A549 (cell line): Measurements from ENCODE around the gene HNF1B. TPM values are rescaled to one million over a fixed set of nuclear protein-coding genes. Genes with fewer than 3 reads are reported as not detected.

Source experiments
- ATAC-seq, 2 experiments: fragments of 200-7000 bp in 1 of 2; fragments of >200 bp in 1 of 2; cut with Nextera tagmentation in 1 of 2; cut with Tn5 transposase in 1 of 2; 3 replicates each; pipeline versions ENCODE4 v1.8.0 to v1.9.1; 2018 to 2020; ENCODE audit warnings: mild to moderate bottlenecking in 1 of 2, moderate library complexity in 1 of 2
- CTCF ChIA-PET: fragments of 300-600 bp; sonication (Branson Sonifier 250); formaldehyde crosslinking; extraction: SDS; loops from one replicate; lab custom pipeline; 2021; ENCODE audit warnings: antibody characterized with exemption, inconsistent platforms; lab: Yijun Ruan, JAX
- POLR2A ChIA-PET: fragments of 350-600 bp; formaldehyde crosslinking; extraction: SDS; loops from one replicate; lab custom pipeline; 2021; ENCODE audit warnings: antibody characterized with exemption, inconsistent platforms; lab: Yijun Ruan, JAX
- DNase-seq, 2 experiments: peaks; one replicate each; pipeline versions ENCODE4 v3.0.0 to v3.0.0-alpha.2; 2011 to 2016; ENCODE audit warnings: low read depth in 1 of 2, low spot score in 1 of 2
- FAIRE-seq: peaks from 2 replicates; lab custom pipeline; 2011; peaks lifted over from hg19 to GRCh38; lab: Jason Lieb, UNC
- H3K27ac ChIP-seq, 2 experiments: fragments of >200 bp; sonication (Bioruptor Twin); formaldehyde crosslinking; 3 replicates each; pipeline ENCODE4 v1.5.1; 2016 to 2017
- H3K4me1 ChIP-seq: fragments of >200 bp; sonication (Bioruptor Twin); formaldehyde crosslinking; 3 replicates; pipeline ENCODE4 v1.6.1; 2016
- H3K4me2 ChIP-seq: fragments of >200 bp; sonication (Bioruptor Twin); formaldehyde crosslinking; 3 replicates; pipeline ENCODE4 v1.6.1; 2016
- H3K4me3 ChIP-seq: fragments of >200 bp; sonication (Bioruptor Twin); formaldehyde crosslinking; 3 replicates; pipeline ENCODE4 v1.5.1; 2016
- H3K9me3 ChIP-seq: fragments of >200 bp; sonication (Bioruptor Twin); formaldehyde crosslinking; 3 replicates; pipeline ENCODE4 v1.6.1; 2016
- CBX2 ChIP-seq: fragments of 200-600 bp; sonication (generic); IDR thresholded peaks from 2 replicates; pipeline ENCODE4 v1.6.1; 2016; ENCODE audit warnings: low read depth, mild to moderate bottlenecking, borderline replicate concordance
- CHD4 ChIP-seq: fragments of 200-600 bp; sonication (generic); IDR thresholded peaks from 2 replicates; pipeline ENCODE4 v1.6.1; 2016; ENCODE audit warnings: antibody characterized with exemption, mild to moderate bottlenecking, borderline replicate concordance
- EHF ChIP-seq: fragments of 250-450 bp; sonication (Bioruptor Pico); IDR thresholded peaks from 2 replicates; pipeline ENCODE4 v1.5.0; 2020; ENCODE audit warnings: mild to moderate bottlenecking
- FOSL2 ChIP-seq, 2 experiments: fragments of 450-650 bp in 1 of 2; fragments of >200 bp in 1 of 2; sonication (Bioruptor Twin) in 1 of 2; formaldehyde crosslinking; IDR thresholded peaks; 2 replicates each; pipeline versions ENCODE4 v1.5.0 to v1.6.1; 2016 to 2020; ENCODE audit warnings: mild to moderate bottlenecking in 1 of 2, moderate library complexity in 1 of 2
- GATA3 ChIP-seq: IDR thresholded peaks from 2 replicates; pipeline ENCODE4 v1.6.1; 2012; ENCODE audit warnings: borderline replicate concordance
- HOXB5 ChIP-seq: fragments of 250-450 bp; sonication (Bioruptor Pico); IDR thresholded peaks from 2 replicates; pipeline ENCODE4 v1.5.0; 2020; ENCODE audit warnings: mild to moderate bottlenecking, moderate library complexity
- JUN ChIP-seq, 2 experiments: fragments of >200 bp; sonication (Bioruptor Twin); formaldehyde crosslinking; IDR thresholded peaks; 2 replicates in 1 of 2; 3 replicates in 1 of 2; pipeline ENCODE4 v1.6.1; 2016 to 2017
- JUNB ChIP-seq: fragments of >200 bp; sonication (Bioruptor Twin); formaldehyde crosslinking; IDR thresholded peaks from 2 replicates; pipeline ENCODE4 v1.6.1; 2016
- KDM5A ChIP-seq: fragments of 200-600 bp; sonication (generic); IDR thresholded peaks from 2 replicates; pipeline ENCODE4 v1.6.1; 2016; ENCODE audit warnings: antibody characterized with exemption, mild to moderate bottlenecking
- MAZ ChIP-seq: fragments of 150-350 bp; IDR thresholded peaks from 2 replicates; pipeline ENCODE4 v1.6.1; 2014; ENCODE audit warnings: antibody characterized with exemption, low read depth, low read length, borderline replicate concordance
- NR3C1 ChIP-seq: fragments of >200 bp; sonication (Bioruptor Twin); formaldehyde crosslinking; IDR thresholded peaks from 3 replicates; pipeline ENCODE4 v1.6.1; 2017
- POLR2A ChIP-seq: IDR thresholded peaks from 2 replicates; pipeline ENCODE4 v1.6.1; 2012; ENCODE audit warnings: mild to moderate bottlenecking, low read length
- RARB ChIP-seq: fragments of 250-450 bp; sonication (Bioruptor Pico); IDR thresholded peaks from 2 replicates; pipeline ENCODE4 v1.8.0; 2021; ENCODE audit warnings: mild to moderate bottlenecking, moderate library complexity
- RCOR1 ChIP-seq: fragments of 150-350 bp; IDR thresholded peaks from 2 replicates; pipeline ENCODE4 v1.6.1; 2014; ENCODE audit warnings: antibody characterized with exemption, low read length, low read depth
- RNF2 ChIP-seq: fragments of 200-600 bp; sonication (generic); IDR thresholded peaks from 2 replicates; pipeline ENCODE4 v1.6.1; 2016; ENCODE audit warnings: low read depth, mild to moderate bottlenecking, antibody characterized with exemption, moderate library complexity, borderline replicate concordance
- ZC3H11A ChIP-seq: fragments of 450-650 bp; IDR thresholded peaks from 2 replicates; pipeline ENCODE4 v1.6.1; 2014; ENCODE audit warnings: antibody characterized with exemption, mild to moderate bottlenecking
- ZSCAN20 ChIP-seq: fragments of 250-450 bp; sonication (Bioruptor Pico); IDR thresholded peaks from 2 replicates; pipeline ENCODE4 v1.8.0; 2022; ENCODE audit warnings: mild to moderate bottlenecking, moderate library complexity
- WGBS: methylation state at CpG from one replicate; pipeline ENCODE4 v1.1.6; 2017; ENCODE audit errors: missing lambda C conversion rate; 5-methylcytosine and 5-hydroxymethylcytosine counted together
- polyA plus RNA-seq, 4 experiments: library from polyadenylated mRNA; depleted of rRNA in 3 of 4; stranded (reverse); fragments of >200 nt; fragmentation: RNase III in 1 of 4; extraction: RNeasy Plus Mini Kit Qiagen cat#74134 plus additional on column Dnase treatment in 1 of 4; gene quantifications; 2 replicates in 3 of 4; 3 replicates in 1 of 4; pipeline ENCODE4 v1.2.3, GENCODE V29; 2011 to 2017
- TF ChIP-seq, protein P1 (sequence below): fragments of >200 bp; sonication (Bioruptor Twin); formaldehyde crosslinking; IDR thresholded peaks from 3 replicates; pipeline ENCODE4 v1.5.1; 2016
- TF ChIP-seq, protein P2 (sequence below): IDR thresholded peaks from 2 replicates; pipeline ENCODE4 v1.6.1; 2012
- TF ChIP-seq, protein P3 (sequence below): IDR thresholded peaks from 2 replicates; pipeline ENCODE4 v1.6.1; 2012
- TF ChIP-seq, protein P4 (sequence below): fragments of 200-600 bp; sonication (generic); IDR thresholded peaks from 2 replicates; pipeline ENCODE4 v1.6.1; 2016; ENCODE audit warnings: antibody characterized with exemption, mild to moderate bottlenecking, moderate library complexity
- TF ChIP-seq, protein P5 (sequence below): fragments of 250-450 bp; sonication (Bioruptor Pico); IDR thresholded peaks from 2 replicates; pipeline ENCODE4 v1.5.0; 2021; ENCODE audit warnings: mild to moderate bottlenecking, moderate library complexity, borderline replicate concordance

HNF1B gene
- polyA plus RNA-seq, 2 of the 4 experiments (the other 2 are of a cell fraction): 13.3 to 21.3 TPM

DNA sequence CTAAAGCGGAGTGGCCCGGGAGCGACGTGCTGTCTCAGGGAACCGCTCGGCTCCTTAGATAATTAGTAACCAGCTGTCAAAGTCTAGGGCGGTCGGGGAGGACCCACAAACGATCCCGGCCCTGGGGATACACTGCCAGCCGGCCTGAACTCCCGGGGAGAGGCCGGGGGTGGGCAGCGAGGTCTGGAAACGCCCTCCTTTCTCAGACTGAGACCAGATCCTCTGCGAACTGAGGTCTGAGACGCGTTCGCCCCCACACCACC lies 1.3 kb downstream of the HNF1B start:
- H3K4me3 ChIP-seq: peak overlapping the region; percentile 67
- peak overlapping the region; percentile 81 to 94 for H3K27ac ChIP-seq
- peak overlapping the region; percentile 90 for H3K4me2 ChIP-seq
- under 1% methylated on average over 19 of the region's 19 CpGs for WGBS
- FAIRE-seq (no peak), ATAC-seq (peak; percentile 38 to 67), DNase-seq (peak; percentile 88 to 91)
- H3K4me1 ChIP-seq: peaks cover 40% of the 10 kb centered on the region
- TF ChIP-seq JUNB (no peak), CHD4 (no peak), CBX2 (no peak), RNF2 (no peak), MAZ (no peak), POLR2A (peak; percentile 25; the same call in 1 of the 2 replicates), JUN (IDR thresholded peaks at IDR 0.05) (peak in 1 of 2 experiments; percentile 20; a peak in 1 of 5 replicates), HOXB5 (peak; percentile 34; the same call in 1 of the 2 replicates), NR3C1 (no peak), ZC3H11A (no peak)
- TF ChIP-seq, protein P1, sequence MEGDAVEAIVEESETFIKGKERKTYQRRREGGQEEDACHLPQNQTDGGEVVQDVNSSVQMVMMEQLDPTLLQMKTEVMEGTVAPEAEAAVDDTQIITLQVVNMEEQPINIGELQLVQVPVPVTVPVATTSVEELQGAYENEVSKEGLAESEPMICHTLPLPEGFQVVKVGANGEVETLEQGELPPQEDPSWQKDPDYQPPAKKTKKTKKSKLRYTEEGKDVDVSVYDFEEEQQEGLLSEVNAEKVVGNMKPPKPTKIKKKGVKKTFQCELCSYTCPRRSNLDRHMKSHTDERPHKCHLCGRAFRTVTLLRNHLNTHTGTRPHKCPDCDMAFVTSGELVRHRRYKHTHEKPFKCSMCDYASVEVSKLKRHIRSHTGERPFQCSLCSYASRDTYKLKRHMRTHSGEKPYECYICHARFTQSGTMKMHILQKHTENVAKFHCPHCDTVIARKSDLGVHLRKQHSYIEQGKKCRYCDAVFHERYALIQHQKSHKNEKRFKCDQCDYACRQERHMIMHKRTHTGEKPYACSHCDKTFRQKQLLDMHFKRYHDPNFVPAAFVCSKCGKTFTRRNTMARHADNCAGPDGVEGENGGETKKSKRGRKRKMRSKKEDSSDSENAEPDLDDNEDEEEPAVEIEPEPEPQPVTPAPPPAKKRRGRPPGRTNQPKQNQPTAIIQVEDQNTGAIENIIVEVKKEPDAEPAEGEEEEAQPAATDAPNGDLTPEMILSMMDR: no peak
- TF ChIP-seq, protein P2, sequence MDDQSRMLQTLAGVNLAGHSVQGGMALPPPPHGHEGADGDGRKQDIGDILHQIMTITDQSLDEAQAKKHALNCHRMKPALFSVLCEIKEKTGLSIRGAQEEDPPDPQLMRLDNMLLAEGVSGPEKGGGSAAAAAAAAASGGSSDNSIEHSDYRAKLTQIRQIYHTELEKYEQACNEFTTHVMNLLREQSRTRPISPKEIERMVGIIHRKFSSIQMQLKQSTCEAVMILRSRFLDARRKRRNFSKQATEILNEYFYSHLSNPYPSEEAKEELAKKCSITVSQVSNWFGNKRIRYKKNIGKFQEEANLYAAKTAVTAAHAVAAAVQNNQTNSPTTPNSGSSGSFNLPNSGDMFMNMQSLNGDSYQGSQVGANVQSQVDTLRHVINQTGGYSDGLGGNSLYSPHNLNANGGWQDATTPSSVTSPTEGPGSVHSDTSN: peak; percentile 48; the same call in 1 of the 2 replicates
- TF ChIP-seq, protein P3, sequence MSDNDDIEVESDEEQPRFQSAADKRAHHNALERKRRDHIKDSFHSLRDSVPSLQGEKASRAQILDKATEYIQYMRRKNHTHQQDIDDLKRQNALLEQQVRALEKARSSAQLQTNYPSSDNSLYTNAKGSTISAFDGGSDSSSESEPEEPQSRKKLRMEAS: no peak
- TF ChIP-seq, protein P4, sequence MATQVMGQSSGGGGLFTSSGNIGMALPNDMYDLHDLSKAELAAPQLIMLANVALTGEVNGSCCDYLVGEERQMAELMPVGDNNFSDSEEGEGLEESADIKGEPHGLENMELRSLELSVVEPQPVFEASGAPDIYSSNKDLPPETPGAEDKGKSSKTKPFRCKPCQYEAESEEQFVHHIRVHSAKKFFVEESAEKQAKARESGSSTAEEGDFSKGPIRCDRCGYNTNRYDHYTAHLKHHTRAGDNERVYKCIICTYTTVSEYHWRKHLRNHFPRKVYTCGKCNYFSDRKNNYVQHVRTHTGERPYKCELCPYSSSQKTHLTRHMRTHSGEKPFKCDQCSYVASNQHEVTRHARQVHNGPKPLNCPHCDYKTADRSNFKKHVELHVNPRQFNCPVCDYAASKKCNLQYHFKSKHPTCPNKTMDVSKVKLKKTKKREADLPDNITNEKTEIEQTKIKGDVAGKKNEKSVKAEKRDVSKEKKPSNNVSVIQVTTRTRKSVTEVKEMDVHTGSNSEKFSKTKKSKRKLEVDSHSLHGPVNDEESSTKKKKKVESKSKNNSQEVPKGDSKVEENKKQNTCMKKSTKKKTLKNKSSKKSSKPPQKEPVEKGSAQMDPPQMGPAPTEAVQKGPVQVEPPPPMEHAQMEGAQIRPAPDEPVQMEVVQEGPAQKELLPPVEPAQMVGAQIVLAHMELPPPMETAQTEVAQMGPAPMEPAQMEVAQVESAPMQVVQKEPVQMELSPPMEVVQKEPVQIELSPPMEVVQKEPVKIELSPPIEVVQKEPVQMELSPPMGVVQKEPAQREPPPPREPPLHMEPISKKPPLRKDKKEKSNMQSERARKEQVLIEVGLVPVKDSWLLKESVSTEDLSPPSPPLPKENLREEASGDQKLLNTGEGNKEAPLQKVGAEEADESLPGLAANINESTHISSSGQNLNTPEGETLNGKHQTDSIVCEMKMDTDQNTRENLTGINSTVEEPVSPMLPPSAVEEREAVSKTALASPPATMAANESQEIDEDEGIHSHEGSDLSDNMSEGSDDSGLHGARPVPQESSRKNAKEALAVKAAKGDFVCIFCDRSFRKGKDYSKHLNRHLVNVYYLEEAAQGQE: no peak
- ChIA-PET POLR2A (interaction anchor here (1.8 to 2.7 kb wide), 2 partner anchors 44 to 72 kb away, joined by 6 to 20 read pairs; no protein-coding TSS in a partner anchor), CTCF (interaction anchor here (0.6 to 6.6 kb wide), 12 partner anchors 10 to 105 kb away, joined by 3 to 137 read pairs (median 17); no protein-coding TSS in a partner anchor)
- no peaks in the 10 kb centered on the region for H3K9me3 ChIP-seq

DNA sequence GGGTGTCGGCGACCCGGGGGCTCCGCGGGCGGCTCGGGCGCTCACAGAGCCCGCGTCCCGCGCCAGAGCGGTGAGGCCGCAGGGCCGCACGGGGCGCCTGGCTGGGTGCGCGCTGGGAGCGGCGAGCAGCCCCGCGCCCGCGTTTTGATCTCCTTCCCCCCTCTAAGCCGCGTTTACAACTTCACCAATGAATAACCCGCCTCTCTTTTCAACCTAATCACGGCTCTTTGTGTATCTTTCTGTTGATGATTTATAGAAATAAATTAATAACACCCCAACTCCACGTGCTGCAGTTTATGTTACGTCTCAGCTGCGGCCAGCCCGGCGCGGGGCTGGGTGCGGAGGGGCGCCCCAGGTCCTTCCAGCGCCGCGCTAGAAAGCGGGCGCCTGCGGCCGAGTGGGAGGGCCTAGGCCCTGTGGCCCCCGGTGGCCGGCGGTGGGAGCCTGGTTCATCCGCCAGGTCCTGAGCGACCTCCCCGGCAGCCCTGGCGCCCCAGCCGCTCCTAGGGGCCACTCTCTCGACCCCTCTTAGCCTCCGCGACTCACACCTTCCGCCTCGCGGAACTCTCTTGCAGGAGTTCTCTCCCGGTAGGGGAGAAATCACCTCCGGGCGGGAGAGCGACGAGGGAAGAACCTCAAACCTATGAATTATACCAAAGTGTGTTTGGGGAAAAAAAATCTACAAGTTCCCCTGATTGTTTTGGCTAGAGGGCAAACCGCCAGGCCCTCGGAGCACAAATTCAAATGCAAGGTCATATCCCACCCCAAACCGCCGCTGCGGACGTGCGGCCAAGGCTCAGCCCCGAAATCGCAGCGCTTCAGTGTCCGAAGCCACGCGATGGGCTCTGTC lies 1.9 kb downstream of the HNF1B start:
- POLR2A ChIA-PET: no interaction called here
- peak; percentile 55 to 69 for DNase-seq
- no peak for TF ChIP-seq CBX2
- TF ChIP-seq, protein P3: peak; percentile 80
- no peak for TF ChIP-seq FOSL2 (IDR thresholded peaks at IDR 0.05)
- peak; percentile 10; the same call in 1 of the 2 replicates for TF ChIP-seq FOSL2 (CRISPR knock-in tag; IDR thresholded peaks at IDR 0.05)
- TF ChIP-seq EHF (CRISPR knock-in tag): 0 out of 2 replicates have a peak, but pooled peaks have one; percentile 12
- TF ChIP-seq GATA3: no peak; the same call in 1 of the 2 replicates
- no peak for TF ChIP-seq RARB (CRISPR knock-in tag)
- TF ChIP-seq ZSCAN20 (CRISPR knock-in tag): no peak
- no peak for TF ChIP-seq RCOR1
- no peak for TF ChIP-seq KDM5A
- TF ChIP-seq, protein P5, sequence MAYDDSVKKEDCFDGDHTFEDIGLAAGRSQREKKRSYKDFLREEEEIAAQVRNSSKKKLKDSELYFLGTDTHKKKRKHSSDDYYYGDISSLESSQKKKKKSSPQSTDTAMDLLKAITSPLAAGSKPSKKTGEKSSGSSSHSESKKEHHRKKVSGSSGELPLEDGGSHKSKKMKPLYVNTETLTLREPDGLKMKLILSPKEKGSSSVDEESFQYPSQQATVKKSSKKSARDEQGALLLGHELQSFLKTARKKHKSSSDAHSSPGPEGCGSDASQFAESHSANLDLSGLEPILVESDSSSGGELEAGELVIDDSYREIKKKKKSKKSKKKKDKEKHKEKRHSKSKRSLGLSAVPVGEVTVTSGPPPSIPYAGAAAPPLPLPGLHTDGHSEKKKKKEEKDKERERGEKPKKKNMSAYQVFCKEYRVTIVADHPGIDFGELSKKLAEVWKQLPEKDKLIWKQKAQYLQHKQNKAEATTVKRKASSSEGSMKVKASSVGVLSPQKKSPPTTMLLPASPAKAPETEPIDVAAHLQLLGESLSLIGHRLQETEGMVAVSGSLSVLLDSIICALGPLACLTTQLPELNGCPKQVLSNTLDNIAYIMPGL (CRISPR knock-in tag): 0 out of 2 replicates have a peak, but pooled peaks have one; percentile 46
- TF ChIP-seq, protein P1: no peak; the same call in 2 of the 3 replicates
- peak; percentile 39; the same call in 1 of the 2 replicates for TF ChIP-seq RNF2

More for the DNA sequence above, 1.9 kb downstream of the HNF1B start:
- ATAC-seq: peak; percentile 36 to 49
- H3K4me3 ChIP-seq: peak overlapping the region; percentile 67
- CTCF ChIA-PET: interaction anchor here (0.9 to 6.6 kb wide), 9 partner anchors 19 to 94 kb away, joined by 3 to 137 read pairs (median 15); no protein-coding TSS in a partner anchor
- H3K4me1 ChIP-seq: peaks cover 45% of the 10 kb centered on the region
- H3K4me2 ChIP-seq: peak overlapping the region; percentile 90
- H3K9me3 ChIP-seq: no peaks in the 10 kb centered on the region
- FAIRE-seq: no peak
- H3K27ac ChIP-seq: peak overlapping the region; percentile 81 to 94
- WGBS: under 1% methylated on average over 66 of the region's 76 CpGs
